GM12873 (cell line): Measurements from ENCODE around the gene CRBN.

Experiments
- CTCF ChIP-seq: IDR thresholded peaks from 2 replicates; pipeline ENCODE4 v1.5.1; 2012; ENCODE audit warnings: low read depth, mild to moderate bottlenecking, moderate library complexity, low read length, control low read depth; ENCODE audit not compliant: insufficient read depth; ENCODE audit errors: missing control alignments

CRBN gene

GRCh38 chr3:3101660-3102458 lies 77.6 kb downstream of the CRBN start:
- no peak for TF ChIP-seq CTCF
